WI38 (cell line): ENCODE results near the gene BCL2L12.
"Not testable (repeated sequence)": the region's sequence is repeated elsewhere in the genome, so short reads cannot be mapped to it uniquely, and the experiment has no call there.

Experiments
- H3K4me3 ChIP-seq: 2 replicates; pipeline ENCODE4 v1.5.1; 2011; ENCODE audit warnings: low read depth, mild to moderate bottlenecking, control low read depth, low read length
- TF ChIP-seq, protein P1 (sequence below): IDR thresholded peaks from 2 replicates; pipeline ENCODE4 v1.5.1; 2012; ENCODE audit warnings: low read depth, mild to moderate bottlenecking, control low read depth, low read length

BCL2L12 gene, protein sequence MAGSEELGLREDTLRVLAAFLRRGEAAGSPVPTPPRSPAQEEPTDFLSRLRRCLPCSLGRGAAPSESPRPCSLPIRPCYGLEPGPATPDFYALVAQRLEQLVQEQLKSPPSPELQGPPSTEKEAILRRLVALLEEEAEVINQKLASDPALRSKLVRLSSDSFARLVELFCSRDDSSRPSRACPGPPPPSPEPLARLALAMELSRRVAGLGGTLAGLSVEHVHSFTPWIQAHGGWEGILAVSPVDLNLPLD

DNA sequence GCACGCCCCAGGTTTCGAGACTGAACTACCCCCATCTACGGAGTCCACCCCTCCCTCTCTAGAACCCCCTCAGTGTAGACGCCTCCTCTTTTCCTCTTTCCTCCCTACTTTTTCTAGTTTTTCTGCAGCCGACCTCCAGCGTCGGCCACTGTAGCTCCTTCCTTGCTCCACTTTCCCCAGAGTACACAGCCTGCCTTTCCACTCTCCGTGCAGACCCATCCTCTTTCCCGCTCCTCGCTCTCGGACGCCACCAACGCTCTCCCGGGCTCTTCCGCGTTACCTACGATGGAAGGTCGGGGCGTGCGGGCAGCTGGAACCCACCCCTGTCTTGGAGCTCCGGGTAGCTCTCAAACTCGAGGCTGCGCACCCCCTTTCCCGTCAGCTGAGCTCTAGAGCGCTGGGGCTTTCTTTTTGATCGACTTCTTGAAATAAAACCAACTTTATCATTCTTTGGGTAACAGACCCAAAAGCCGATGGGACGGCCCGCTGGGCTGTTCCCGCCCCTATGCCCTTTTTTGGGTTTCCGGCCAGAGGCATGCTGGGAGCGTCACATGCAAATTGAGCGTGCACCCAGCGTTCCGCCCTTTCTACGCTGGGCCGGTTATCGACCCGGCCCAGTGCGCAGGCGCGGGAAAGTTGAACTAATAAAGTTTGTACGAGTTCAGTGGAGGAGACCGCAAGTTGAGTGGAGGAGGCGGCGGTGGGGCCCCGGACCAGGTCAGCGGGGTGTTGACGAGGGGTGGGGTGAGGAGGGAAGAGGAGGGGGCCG, at the start of gene BCL2L12, which contains the start of gene IRF3:
BCL2L12 (plus strand) TSS at position 583 of the 769 bp plus-strand sequence. CDS start 760 bp downstream, outside the sequence.
IRF3 (minus strand) TSS at position 507 of the 769 bp plus-strand sequence. CDS start 1,019 bp downstream, outside the sequence.
- TF ChIP-seq, protein P1, sequence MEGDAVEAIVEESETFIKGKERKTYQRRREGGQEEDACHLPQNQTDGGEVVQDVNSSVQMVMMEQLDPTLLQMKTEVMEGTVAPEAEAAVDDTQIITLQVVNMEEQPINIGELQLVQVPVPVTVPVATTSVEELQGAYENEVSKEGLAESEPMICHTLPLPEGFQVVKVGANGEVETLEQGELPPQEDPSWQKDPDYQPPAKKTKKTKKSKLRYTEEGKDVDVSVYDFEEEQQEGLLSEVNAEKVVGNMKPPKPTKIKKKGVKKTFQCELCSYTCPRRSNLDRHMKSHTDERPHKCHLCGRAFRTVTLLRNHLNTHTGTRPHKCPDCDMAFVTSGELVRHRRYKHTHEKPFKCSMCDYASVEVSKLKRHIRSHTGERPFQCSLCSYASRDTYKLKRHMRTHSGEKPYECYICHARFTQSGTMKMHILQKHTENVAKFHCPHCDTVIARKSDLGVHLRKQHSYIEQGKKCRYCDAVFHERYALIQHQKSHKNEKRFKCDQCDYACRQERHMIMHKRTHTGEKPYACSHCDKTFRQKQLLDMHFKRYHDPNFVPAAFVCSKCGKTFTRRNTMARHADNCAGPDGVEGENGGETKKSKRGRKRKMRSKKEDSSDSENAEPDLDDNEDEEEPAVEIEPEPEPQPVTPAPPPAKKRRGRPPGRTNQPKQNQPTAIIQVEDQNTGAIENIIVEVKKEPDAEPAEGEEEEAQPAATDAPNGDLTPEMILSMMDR = no peak

DNA sequence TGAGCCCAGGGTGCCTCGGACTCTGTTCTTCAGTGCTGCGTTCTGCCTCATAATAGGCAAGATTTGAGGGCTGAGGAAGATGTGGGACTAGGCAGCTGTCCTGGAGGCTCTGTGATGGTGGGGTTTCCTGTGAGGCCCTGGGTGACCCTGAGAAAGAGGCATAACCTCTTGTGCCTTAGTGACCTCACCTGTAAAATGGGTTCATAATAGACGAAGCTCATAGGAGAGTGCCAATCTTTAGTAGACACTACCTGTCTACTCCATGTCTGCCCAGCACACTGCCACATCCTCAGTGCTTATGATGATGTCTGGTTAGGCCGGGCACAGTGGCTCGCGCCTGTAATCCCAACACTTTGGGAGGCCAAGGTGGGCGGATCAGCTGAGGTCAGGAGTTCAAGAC, 49.2 kb upstream of the BCL2L12 start:
- TF ChIP-seq, protein P1 = no peak
- no peak overlapping the region for H3K4me3 ChIP-seq

More for the DNA sequence above, at the start of gene BCL2L12, which contains the start of gene IRF3:
- H3K4me3 ChIP-seq = peak within 1 kb of the TSS; percentile 96

DNA sequence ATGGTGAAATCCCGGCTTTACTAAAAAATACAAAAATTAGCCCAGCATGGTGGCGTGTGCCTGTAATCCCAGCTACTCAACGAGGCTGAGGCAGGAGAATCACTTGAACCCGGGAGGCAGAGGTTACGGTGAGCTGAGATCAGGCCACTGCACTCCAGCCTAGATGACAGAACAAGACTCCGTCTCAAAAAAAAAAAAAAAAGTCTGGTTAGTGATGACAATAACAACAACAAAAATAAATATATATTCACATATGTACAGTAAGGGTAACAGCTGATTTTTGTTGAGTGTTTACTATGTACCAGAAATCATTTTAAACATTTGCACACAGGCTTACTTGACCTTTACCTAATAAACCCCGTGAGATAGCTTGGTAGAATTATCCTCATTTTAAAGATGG, 48.8 kb upstream of the BCL2L12 start:
- H3K4me3 ChIP-seq = no peak overlapping the region
- TF ChIP-seq, protein P1 = no peak

DNA sequence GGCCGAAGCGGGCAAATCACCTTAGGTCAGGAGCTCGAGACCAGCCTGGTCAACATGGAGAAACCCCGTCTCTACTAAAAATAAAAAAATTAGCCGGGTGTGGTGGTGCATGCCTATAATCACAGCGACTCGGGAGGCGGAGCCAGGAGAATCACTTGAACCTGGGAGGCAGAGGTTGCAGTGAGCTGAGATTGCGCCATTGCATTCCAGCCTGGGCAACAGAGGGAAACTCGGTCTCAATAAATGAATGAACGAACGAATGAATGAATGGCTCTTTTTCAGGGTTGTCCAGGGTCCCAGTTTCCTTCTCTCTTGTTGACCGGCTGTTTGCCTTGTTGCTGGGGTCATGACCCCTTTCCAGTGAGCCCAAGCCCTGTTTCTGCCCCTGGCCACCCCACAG, 47.9 kb upstream of the BCL2L12 start:
- H3K4me3 ChIP-seq = not testable (repeated sequence)

DNA sequence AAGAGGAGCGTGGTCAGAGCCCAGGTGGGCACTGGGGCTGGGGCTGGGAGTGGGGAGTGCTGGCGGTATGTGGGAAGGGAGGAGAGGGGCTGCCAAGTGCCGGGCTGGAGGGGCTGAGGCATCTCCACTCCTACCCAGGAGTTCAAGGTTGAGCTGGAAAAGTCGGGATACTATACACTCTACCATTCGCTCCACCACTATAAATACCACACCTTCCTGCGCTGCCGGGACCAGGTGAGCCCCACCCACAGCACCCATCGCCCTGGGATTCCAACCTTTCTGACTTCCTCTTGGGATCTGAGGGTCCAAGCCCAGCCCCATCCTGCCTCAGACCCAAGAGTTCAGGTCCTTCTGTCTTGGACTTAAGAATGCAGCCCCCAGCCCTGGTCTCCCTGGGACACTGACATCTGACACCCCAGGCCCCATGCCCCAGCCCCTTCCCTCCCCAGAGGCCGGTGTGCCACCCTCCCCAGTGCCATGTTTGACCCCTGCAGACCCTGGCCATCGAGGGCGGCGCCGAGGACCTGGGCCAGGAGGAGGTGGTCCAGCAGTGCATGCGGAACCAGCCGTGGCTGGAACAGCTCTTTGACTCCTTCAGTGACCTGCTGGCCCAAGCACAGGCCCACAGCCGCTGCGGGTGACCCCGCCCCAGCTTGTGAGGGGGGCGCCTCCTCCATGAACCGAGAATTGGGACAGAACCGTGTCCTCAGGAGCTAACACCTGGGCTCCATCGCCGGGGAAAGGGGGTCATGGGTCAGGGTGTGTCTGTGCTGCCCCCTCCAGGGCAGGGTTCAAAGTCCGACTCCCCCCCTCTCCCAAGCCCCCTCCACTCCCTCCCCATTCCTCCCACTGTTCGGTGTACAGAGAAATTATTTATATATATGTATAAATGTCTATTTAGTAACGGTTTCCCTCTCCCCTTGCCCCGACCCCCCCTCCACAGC, 40.5 kb upstream of the BCL2L12 start:
- TF ChIP-seq, protein P1 = no peak
- H3K4me3 ChIP-seq = no peak overlapping the region

DNA sequence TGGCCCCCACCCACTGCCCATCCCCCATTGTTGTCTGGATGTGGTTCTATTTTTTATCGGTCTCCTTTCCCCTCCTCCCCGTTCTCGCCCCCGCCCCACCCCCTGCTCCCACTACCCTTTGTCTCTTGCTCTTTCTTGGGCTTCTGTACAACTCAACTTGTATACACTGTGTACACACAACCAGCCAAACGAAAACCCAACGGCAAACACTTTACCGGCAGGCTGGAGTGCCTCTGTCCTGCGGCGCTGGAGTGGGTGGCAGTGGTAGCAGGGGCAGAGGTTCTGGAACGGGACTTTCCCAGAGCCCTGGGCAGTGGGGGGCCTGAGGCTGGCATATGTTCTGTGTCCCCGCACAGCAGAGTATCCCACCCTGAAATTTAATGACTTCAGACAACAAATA, 39.5 kb upstream of the BCL2L12 start:
- H3K4me3 ChIP-seq = no peak overlapping the region
- TF ChIP-seq, protein P1 = no peak

DNA sequence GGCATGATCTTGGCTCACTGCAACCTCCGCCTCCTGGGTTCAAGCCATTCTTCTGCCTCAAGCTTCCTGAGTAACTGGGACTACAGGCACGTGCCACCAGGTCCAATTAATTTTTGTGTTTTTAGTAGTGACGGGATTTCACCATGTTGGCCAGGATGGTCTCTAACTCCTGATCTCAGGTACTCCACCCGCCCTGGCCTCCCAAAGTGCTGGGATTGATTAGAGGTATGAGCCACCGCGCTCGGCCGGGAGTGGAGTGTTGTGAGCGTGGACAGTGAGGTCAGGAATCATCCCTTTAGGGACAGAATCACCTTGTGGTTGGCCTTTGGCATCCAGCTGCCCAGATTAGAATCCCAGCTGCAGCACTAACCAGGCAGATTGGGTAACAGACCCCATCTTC, 36.1 kb upstream of the BCL2L12 start:
- TF ChIP-seq, protein P1 = no peak

More for the DNA sequence above, 36.1 kb upstream of the BCL2L12 start:
- H3K4me3 ChIP-seq = no peak overlapping the region
